ENCODE results near the gene EPHA2.
A peak's percentile ranks its signal among the peaks of the same experiment; 100 is the strongest.
"Not testable (repeated sequence)": the region's sequence is repeated elsewhere in the genome, so short reads cannot be mapped to it uniquely, and the experiment has no call there.

Gene EPHA2

GRCh38 chr1:16183765-16184556 lies 28.1 kb upstream of the EPHA2 start:
- no peak for DNase-seq

GRCh38 chr1:16183179-16183578 lies 27.3 kb upstream of the EPHA2 start:
- no peak for DNase-seq

GRCh38 chr1:16181887-16182719 lies 26.2 kb upstream of the EPHA2 start:
- DNase-seq: no peak

- no peak for DNase-seq
These were observed 24.5 kb upstream of the EPHA2 start for GRCh38 chr1:16180291-16180824.

- no peak for DNase-seq
These were observed 23.0 kb upstream of the EPHA2 start for GRCh38 chr1:16178596-16179497.

GRCh38 chr1:16177306-16177705 lies 21.4 kb upstream of the EPHA2 start:
- no peak for DNase-seq

GRCh38 chr1:16176653-16177052 lies 20.8 kb upstream of the EPHA2 start:
- DNase-seq: no peak

- DNase-seq: peak; percentile 23
These were observed 20.0 kb upstream of the EPHA2 start for GRCh38 chr1:16175610-16176553.

GRCh38 chr1:16174886-16175598 lies 19.2 kb upstream of the EPHA2 start:
- no peak for DNase-seq

- no peak for DNase-seq
These were observed 18.5 kb upstream of the EPHA2 start for GRCh38 chr1:16174261-16174868.

GRCh38 chr1:16173447-16174260 lies 17.8 kb upstream of the EPHA2 start:
- DNase-seq: no peak

GRCh38 chr1:16172964-16173446 lies 17.1 kb upstream of the EPHA2 start:
- DNase-seq: no peak

GRCh38 chr1:16172218-16172830 lies 16.5 kb upstream of the EPHA2 start:
- no peak for DNase-seq

- DNase-seq: no peak
These were observed 15.7 kb upstream of the EPHA2 start for GRCh38 chr1:16171314-16172151.

- no peak for DNase-seq
These were observed 14.4 kb upstream of the EPHA2 start for GRCh38 chr1:16170283-16170673.

GRCh38 chr1:16168622-16169360 lies 12.9 kb upstream of the EPHA2 start:
- no peak for DNase-seq

GRCh38 chr1:16168144-16168495 lies 12.3 kb upstream of the EPHA2 start:
- not testable (repeated sequence) for DNase-seq

All from SHP77 treated with DMSO at 0.1 percent for 48 hours (cell line).